PC-3 (cell line): ENCODE results near the gene H19.

Experiments used
- EZH2 ChIP-seq: fragments of 300-600 bp; sonication (generic); IDR thresholded peaks from one replicate; pipeline ENCODE4 v1.6.1; 2017; ENCODE audit warnings: antibody characterized with exemption, mild to moderate bottlenecking, low read length; ENCODE audit not compliant: unreplicated experiment
- EZH2phosphoT487 ChIP-seq: fragments of 300-600 bp; sonication (generic); IDR thresholded peaks from 2 replicates; pipeline ENCODE4 v1.6.1; 2018; ENCODE audit warnings: mild to moderate bottlenecking, antibody characterized with exemption, low read length, borderline replicate concordance
- TF ChIP-seq, protein P1 (sequence below): fragments of 300-600 bp; sonication (generic); conservative IDR thresholded peaks from 2 replicates; pipeline ENCODE4 v1.5.1; 2017; ENCODE audit warnings: antibody characterized with exemption, low read depth, mild to moderate bottlenecking, low read length

DNA sequence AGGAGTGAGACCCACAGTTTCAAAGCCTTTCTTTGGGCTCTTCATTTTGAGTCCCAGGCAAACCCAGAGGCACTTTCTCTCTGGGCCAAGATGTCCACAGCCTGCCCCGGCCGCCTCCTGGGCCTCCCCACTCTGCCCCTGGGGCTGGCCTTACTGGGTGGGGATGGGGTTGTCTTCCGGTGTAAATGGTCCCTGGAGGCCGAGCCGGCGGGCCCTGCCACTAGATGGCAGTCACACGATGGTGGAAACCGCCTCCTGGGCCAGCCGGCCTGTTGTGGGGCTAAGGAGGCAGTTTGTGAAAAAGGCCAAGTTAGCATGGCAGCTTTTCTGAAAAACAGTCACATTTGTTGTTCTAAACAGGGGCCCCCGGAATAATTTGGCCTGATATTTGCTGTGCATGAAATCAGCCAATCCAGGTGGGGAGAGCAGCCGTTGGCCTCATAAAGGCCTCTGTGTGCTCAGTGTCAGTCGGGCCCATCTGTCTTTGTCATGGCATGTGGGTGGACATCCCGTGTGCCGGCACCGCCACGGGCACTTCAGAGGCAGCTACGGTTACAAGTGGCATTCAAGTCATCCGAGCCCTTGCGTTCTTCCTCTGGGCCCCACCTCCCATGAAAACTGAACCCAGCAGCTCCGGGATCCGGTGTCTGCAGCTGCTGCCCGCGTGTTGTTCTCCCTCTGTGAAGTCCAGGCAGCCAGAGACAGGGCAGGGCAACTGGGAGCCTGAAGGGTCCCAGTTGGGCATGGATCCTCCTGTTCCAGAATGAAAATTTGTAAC lies 44.0 kb downstream of the H19 start:
- TF ChIP-seq, protein P1, sequence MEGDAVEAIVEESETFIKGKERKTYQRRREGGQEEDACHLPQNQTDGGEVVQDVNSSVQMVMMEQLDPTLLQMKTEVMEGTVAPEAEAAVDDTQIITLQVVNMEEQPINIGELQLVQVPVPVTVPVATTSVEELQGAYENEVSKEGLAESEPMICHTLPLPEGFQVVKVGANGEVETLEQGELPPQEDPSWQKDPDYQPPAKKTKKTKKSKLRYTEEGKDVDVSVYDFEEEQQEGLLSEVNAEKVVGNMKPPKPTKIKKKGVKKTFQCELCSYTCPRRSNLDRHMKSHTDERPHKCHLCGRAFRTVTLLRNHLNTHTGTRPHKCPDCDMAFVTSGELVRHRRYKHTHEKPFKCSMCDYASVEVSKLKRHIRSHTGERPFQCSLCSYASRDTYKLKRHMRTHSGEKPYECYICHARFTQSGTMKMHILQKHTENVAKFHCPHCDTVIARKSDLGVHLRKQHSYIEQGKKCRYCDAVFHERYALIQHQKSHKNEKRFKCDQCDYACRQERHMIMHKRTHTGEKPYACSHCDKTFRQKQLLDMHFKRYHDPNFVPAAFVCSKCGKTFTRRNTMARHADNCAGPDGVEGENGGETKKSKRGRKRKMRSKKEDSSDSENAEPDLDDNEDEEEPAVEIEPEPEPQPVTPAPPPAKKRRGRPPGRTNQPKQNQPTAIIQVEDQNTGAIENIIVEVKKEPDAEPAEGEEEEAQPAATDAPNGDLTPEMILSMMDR = no peak
- TF ChIP-seq EZH2phosphoT487 = no peak
- no peak for TF ChIP-seq EZH2
